ENCODE measurements around the gene ZMAT3. TPM values are rescaled to one million over a fixed set of nuclear protein-coding genes. Genes with fewer than 3 reads are reported as not detected.

ZMAT3 gene
- total and polyA plus RNA-seq, 4 donors, result 2.4 to 12.1 (median 5.4) TPM

GRCh38 chr3:179076243-179077027 is 4.8 kb upstream of the ZMAT3 start:
- no peak overlapping the region for H3K27ac ChIP-seq (ENCODE audit: low read depth in 1 of 2, low read length in 1 of 2)
- ATAC-seq (ENCODE audit: insufficient read depth, low FRiP score) (no peak), DNase-seq (no peak)
- peaks cover 0 to 5% (median 0%) of the 10 kb centered on the region in 5 donors for H3K4me1 ChIP-seq (ENCODE audit: control insufficient read depth in 5 of 5, insufficient read depth in 5 of 5, low read length in 5 of 5)
- no peaks in the 10 kb centered on the region for H3K9me3 ChIP-seq (ENCODE audit: control insufficient read depth in 4 of 4, insufficient read depth in 3 of 4, low read length in 3 of 4)
- no peak overlapping the region for H3K9ac ChIP-seq (ENCODE audit: insufficient read depth in 1 of 2, low read length in 2 of 2)
- no peaks in the 10 kb centered on the region for H3K27me3 ChIP-seq (ENCODE audit: control insufficient read depth in 3 of 3, insufficient read depth in 3 of 3, low read length in 2 of 3)
- WGBS, 2 donors, result 79 to 90% methylated on average over 4 of the region's 4 CpGs
- H3K36me3 ChIP-seq (ENCODE audit: control insufficient read depth in 4 of 4, insufficient read depth in 4 of 4, low read length in 4 of 4), result no peaks in the 10 kb centered on the region
- TF ChIP-seq, protein P1, sequence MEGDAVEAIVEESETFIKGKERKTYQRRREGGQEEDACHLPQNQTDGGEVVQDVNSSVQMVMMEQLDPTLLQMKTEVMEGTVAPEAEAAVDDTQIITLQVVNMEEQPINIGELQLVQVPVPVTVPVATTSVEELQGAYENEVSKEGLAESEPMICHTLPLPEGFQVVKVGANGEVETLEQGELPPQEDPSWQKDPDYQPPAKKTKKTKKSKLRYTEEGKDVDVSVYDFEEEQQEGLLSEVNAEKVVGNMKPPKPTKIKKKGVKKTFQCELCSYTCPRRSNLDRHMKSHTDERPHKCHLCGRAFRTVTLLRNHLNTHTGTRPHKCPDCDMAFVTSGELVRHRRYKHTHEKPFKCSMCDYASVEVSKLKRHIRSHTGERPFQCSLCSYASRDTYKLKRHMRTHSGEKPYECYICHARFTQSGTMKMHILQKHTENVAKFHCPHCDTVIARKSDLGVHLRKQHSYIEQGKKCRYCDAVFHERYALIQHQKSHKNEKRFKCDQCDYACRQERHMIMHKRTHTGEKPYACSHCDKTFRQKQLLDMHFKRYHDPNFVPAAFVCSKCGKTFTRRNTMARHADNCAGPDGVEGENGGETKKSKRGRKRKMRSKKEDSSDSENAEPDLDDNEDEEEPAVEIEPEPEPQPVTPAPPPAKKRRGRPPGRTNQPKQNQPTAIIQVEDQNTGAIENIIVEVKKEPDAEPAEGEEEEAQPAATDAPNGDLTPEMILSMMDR (IDR thresholded peaks at IDR 0.05; ENCODE audit: control extremely low read depth, extremely low read depth), result no peak
- no peak overlapping the region for H3K4me3 ChIP-seq

DNA sequence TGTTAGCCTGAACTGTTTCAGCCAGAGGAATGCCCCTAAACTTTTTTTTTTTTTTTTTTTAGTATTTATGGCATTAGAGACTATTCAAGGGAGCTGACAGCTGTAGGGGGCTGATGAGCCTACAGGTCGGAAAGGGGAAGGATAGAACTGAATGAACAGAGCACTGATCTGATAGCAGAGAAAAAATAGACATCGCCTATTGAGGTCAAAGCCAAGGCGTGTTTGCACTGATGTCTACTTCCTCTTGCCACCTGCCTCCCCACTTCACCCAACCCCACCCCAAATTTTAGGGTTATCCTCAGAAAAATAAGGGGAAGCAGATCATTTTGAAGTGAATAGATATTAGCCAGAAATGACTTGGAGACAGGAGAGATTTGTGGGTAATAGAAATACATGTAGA is 3.0 kb upstream of the ZMAT3 start:
- Histone ChIP-seq H3K9ac (ENCODE audit: insufficient read depth in 1 of 2, low read length in 2 of 2) (no peak overlapping the region), H3K9me3 (ENCODE audit: control insufficient read depth in 4 of 4, insufficient read depth in 3 of 4, low read length in 3 of 4) (no peaks in the 10 kb centered on the region), H3K27me3 (ENCODE audit: control insufficient read depth in 3 of 3, insufficient read depth in 3 of 3, low read length in 2 of 3) (no peaks in the 10 kb centered on the region), H3K4me1 (ENCODE audit: control insufficient read depth in 5 of 5, insufficient read depth in 5 of 5, low read length in 5 of 5) (peaks cover 0 to 12% (median 0%) of the 10 kb centered on the region in 5 donors), H3K27ac (ENCODE audit: low read depth in 1 of 2, low read length in 1 of 2) (no peak overlapping the region), H3K4me3 (no peak overlapping the region), H3K36me3 (ENCODE audit: control insufficient read depth in 4 of 4, insufficient read depth in 4 of 4, low read length in 4 of 4) (no peaks in the 10 kb centered on the region)
- no peak for ATAC-seq (ENCODE audit: insufficient read depth, low FRiP score)
- TF ChIP-seq, protein P1 (IDR thresholded peaks at IDR 0.05; ENCODE audit: control extremely low read depth, extremely low read depth), result no peak
- WGBS, 2 donors, result 32 to 59% methylated on average over 3 of the region's 3 CpGs
- no peak for DNase-seq

- H3K36me3 ChIP-seq (ENCODE audit: control insufficient read depth in 4 of 4, insufficient read depth in 4 of 4, low read length in 4 of 4), result no peaks in the 10 kb centered on the region
- H3K9me3 ChIP-seq (ENCODE audit: control insufficient read depth in 4 of 4, insufficient read depth in 3 of 4, low read length in 3 of 4), result no peaks in the 10 kb centered on the region
- H3K27me3 ChIP-seq (ENCODE audit: control insufficient read depth in 3 of 3, insufficient read depth in 3 of 3, low read length in 2 of 3), result no peaks in the 10 kb centered on the region
- DNase-seq (no peak), ATAC-seq (ENCODE audit: insufficient read depth, low FRiP score) (no peak)
- peaks cover 0 to 12% (median 0%) of the 10 kb centered on the region in 5 donors for H3K4me1 ChIP-seq (ENCODE audit: control insufficient read depth in 5 of 5, insufficient read depth in 5 of 5, low read length in 5 of 5)
- TF ChIP-seq, protein P1 (IDR thresholded peaks at IDR 0.05; ENCODE audit: control extremely low read depth, extremely low read depth), result no peak
- no peak overlapping the region for H3K27ac ChIP-seq (ENCODE audit: low read depth in 1 of 2, low read length in 1 of 2)
- H3K9ac ChIP-seq (ENCODE audit: insufficient read depth in 1 of 2, low read length in 2 of 2), result no peak overlapping the region
- WGBS, 2 donors, result 86% methylated on average over 2 of the region's 2 CpGs
- H3K4me3 ChIP-seq, result no peak overlapping the region
Observed at GRCh38 chr3:179073816-179074215, 2.2 kb upstream of the ZMAT3 start.

All from lung (tissue), 12 donors.